ENCODE measurements around the gene BTBD9. TPM values are rescaled to one million over a fixed set of nuclear protein-coding genes. Genes with fewer than 3 reads are reported as not detected.

The BTBD9 gene
- total RNA-seq, 2 donors from 2014 or later, result 15.3 to 23.6 TPM

- no peaks in the 10 kb centered on the region for H3K36me3 ChIP-seq
- no peak for TF ChIP-seq CTCF (IDR thresholded peaks at IDR 0.05)
- H3K9me3 ChIP-seq, result no peaks in the 10 kb centered on the region
- DNase-seq, result no peak
- no peak overlapping the region for H3K27ac ChIP-seq
- intact Hi-C loops (cut with DNase I), result no loop called here
- H3K4me3 ChIP-seq, result no peak overlapping the region
- H3K4me1 ChIP-seq, result no peaks in the 10 kb centered on the region
- H3K9ac ChIP-seq (ENCODE audit: low read depth in 2 of 2, low read length in 2 of 2), result no peak overlapping the region
- no peaks in the 10 kb centered on the region for H3K27me3 ChIP-seq
Observed at GRCh38 chr6:38610050-38610625, 29.6 kb downstream of the BTBD9 start.

GRCh38 chr6:38604700-38605099 is 35.0 kb downstream of the BTBD9 start:
- Histone ChIP-seq H3K27me3 (no peaks in the 10 kb centered on the region), H3K36me3 (no peaks in the 10 kb centered on the region), H3K4me3 (no peak overlapping the region), H3K9ac (ENCODE audit: low read depth in 2 of 2, low read length in 2 of 2) (no peak overlapping the region), H3K27ac (no peak overlapping the region), H3K4me1 (peaks cover 7% of the 10 kb centered on the region), H3K9me3 (no peaks in the 10 kb centered on the region)
- no peak for DNase-seq
- intact Hi-C loops (cut with DNase I), result no loop called here
- TF ChIP-seq CTCF (IDR thresholded peaks at IDR 0.05), result no peak

- Histone ChIP-seq H3K9ac (ENCODE audit: low read depth in 2 of 2, low read length in 2 of 2) (no peak overlapping the region), H3K27ac (peak overlapping the region; percentile 8), H3K27me3 (no peaks in the 10 kb centered on the region), H3K4me1 (peaks cover 7% of the 10 kb centered on the region), H3K36me3 (no peaks in the 10 kb centered on the region), H3K9me3 (no peaks in the 10 kb centered on the region), H3K4me3 (no peak overlapping the region)
- no peak for DNase-seq
- TF ChIP-seq CTCF (IDR thresholded peaks at IDR 0.05), result no peak
- intact Hi-C loops (cut with DNase I), result no loop called here
Observed at GRCh38 chr6:38603966-38604365, 35.8 kb downstream of the BTBD9 start.

GRCh38 chr6:38603496-38603895 is 36.2 kb downstream of the BTBD9 start:
- no peaks in the 10 kb centered on the region for H3K27me3 ChIP-seq
- TF ChIP-seq CTCF (IDR thresholded peaks at IDR 0.05), result no peak
- H3K36me3 ChIP-seq, result no peaks in the 10 kb centered on the region
- peaks cover 7% of the 10 kb centered on the region for H3K4me1 ChIP-seq
- H3K27ac ChIP-seq, result peak overlapping the region; percentile 8
- H3K4me3 ChIP-seq, result no peak overlapping the region
- H3K9me3 ChIP-seq, result no peaks in the 10 kb centered on the region
- intact Hi-C loops (cut with DNase I), result no loop called here
- H3K9ac ChIP-seq (ENCODE audit: low read depth in 2 of 2, low read length in 2 of 2), result no peak overlapping the region
- peak; percentile 19 for DNase-seq

GRCh38 chr6:38599966-38600550 is 39.7 kb downstream of the BTBD9 start:
- Histone ChIP-seq H3K9ac (ENCODE audit: low read depth in 2 of 2, low read length in 2 of 2) (no peak overlapping the region), H3K4me3 (no peak overlapping the region), H3K36me3 (no peaks in the 10 kb centered on the region), H3K27me3 (no peaks in the 10 kb centered on the region), H3K27ac (no peak overlapping the region), H3K9me3 (no peaks in the 10 kb centered on the region), H3K4me1 (peaks cover 7% of the 10 kb centered on the region)
- intact Hi-C loops (cut with DNase I), result no loop called here
- TF ChIP-seq CTCF (IDR thresholded peaks at IDR 0.05), result no peak
- DNase-seq, result no peak

Measured in colonic mucosa (tissue), 4 donors.